GM19452 (cell line): ENCODE data around the gene CCDC18.
"Not testable (repeated sequence)": the region's sequence is repeated elsewhere in the genome, so short reads cannot be mapped to it uniquely, and the experiment has no call there.

ENCODE experiments used
- ATAC-seq: cut with Tn5 transposase; IDR thresholded peaks from one replicate; pipeline ENCODE4 v1.9.1; 2021; ENCODE audit not compliant: unreplicated experiment

CCDC18 gene, protein sequence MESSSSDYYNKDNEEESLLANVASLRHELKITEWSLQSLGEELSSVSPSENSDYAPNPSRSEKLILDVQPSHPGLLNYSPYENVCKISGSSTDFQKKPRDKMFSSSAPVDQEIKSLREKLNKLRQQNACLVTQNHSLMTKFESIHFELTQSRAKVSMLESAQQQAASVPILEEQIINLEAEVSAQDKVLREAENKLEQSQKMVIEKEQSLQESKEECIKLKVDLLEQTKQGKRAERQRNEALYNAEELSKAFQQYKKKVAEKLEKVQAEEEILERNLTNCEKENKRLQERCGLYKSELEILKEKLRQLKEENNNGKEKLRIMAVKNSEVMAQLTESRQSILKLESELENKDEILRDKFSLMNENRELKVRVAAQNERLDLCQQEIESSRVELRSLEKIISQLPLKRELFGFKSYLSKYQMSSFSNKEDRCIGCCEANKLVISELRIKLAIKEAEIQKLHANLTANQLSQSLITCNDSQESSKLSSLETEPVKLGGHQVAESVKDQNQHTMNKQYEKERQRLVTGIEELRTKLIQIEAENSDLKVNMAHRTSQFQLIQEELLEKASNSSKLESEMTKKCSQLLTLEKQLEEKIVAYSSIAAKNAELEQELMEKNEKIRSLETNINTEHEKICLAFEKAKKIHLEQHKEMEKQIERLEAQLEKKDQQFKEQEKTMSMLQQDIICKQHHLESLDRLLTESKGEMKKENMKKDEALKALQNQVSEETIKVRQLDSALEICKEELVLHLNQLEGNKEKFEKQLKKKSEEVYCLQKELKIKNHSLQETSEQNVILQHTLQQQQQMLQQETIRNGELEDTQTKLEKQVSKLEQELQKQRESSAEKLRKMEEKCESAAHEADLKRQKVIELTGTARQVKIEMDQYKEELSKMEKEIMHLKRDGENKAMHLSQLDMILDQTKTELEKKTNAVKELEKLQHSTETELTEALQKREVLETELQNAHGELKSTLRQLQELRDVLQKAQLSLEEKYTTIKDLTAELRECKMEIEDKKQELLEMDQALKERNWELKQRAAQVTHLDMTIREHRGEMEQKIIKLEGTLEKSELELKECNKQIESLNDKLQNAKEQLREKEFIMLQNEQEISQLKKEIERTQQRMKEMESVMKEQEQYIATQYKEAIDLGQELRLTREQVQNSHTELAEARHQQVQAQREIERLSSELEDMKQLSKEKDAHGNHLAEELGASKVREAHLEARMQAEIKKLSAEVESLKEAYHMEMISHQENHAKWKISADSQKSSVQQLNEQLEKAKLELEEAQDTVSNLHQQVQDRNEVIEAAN (N-terminal part only)

DNA sequence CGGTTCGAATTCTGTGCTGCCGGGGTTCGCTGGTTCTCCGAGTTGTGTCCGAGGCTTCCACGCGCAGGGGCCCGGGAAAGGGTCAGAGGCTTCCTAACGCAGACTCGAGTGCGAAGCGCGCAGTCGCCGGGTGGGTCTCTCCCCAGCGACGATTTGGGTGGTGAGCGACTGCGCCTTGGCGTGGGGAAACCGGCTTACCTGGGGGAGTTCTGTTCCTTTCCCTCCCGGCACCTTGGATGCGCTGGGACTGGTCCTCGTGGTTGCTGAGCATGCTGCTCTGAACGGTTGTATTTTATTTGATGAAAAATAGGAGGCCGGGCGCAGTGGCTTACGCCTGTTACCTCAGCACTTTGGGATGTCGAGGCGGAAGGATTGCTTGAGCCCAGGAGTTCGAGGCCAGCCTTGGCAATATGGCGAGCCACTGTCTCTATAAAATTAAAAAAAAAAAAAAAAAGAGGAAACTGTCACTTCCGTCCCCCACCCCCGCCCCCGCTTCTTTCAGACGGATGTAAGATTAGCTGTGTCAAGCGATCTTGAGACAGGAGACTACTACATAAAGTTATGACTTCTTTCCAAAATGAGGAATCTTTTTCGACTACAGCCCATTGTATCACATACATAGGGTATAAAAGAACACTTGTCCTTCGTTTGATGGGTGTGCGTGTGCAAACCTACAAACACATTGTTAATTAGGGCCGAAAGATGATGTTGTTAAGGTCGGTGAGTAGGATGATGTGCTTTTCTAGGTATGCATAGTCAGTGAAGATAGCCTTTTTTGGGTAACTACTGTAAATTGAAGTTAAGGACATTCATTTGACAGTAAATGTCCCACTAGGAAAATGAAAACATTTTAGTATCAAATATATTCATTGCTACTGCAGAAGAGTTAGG is at the start of gene CCDC18:
Gene CCDC18 (plus strand): TSS at position 2 of the 891 bp plus-strand sequence. CDS start 2,638 bp downstream, outside the sequence.
- peak; percentile 8 for ATAC-seq

DNA sequence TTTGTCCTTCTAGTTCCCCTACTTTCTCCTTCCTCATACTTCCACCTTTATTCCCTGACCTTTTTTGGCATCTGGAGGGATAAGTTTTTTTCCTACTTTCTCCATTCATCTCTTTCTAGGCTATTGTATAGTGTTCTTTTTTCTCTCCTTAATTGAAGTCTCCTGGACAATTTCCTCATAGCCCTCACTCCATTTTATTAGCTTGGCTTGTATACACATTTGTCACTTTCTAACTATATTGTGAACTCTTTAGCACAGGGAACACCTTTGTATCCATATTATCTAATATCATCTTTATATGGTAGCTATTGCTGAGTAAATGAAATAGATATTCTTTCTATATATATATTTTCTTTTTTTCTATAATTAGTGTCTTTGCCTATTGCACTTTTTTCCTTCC is 47.9 kb upstream of the CCDC18 start:
- ATAC-seq = no peak

DNA sequence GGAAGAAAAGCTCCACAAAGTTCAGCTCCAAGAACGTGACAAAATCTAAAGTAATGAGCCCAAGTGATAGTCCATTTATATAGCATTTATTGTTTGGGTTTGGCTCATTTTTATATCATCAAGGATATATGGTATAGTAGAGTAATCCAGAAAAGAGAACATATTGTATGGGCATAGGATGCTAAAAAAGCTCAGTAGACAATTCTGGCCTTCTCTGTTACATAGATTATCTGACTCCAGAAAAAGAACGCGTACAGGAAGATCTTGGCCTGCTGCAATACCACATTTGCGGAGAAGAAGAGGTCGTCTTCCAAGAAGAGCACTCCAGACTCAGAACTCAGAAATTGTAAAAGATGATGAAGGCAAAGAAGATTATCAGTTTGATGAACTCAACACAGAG is 44.1 kb upstream of the CCDC18 start:
- no peak for ATAC-seq

DNA sequence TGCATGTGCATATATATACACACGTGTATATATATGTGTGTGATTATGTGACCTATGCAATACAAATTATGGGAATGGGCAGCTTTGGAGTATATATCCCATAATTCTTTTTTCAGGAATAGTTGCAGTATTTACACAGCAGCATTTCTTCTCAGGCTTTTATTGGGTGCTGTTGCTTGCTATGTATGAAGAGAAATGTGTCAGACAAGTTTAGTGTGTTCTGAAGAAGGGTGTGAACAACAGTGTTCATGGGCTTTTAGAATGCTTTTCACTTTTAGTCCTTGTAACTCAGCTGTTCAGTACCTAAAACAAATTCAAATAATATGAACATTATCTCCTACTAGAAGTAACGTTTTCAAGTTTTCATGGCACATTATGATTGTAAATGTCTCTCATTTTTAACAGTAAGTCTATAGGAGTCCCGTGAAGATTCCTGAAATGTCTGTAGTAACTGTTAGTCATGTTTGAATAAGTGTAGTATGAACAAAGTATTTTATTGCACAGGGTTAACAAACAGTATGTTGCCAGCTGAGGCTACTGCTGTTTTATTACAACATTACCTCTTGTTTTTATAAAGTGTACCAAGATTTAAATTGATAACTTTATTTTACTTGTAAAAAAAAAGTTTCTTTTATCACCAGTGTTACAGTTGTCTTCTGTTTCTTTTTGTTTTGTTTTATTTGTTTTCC is 42.8 kb upstream of the CCDC18 start:
- ATAC-seq = no peak

DNA sequence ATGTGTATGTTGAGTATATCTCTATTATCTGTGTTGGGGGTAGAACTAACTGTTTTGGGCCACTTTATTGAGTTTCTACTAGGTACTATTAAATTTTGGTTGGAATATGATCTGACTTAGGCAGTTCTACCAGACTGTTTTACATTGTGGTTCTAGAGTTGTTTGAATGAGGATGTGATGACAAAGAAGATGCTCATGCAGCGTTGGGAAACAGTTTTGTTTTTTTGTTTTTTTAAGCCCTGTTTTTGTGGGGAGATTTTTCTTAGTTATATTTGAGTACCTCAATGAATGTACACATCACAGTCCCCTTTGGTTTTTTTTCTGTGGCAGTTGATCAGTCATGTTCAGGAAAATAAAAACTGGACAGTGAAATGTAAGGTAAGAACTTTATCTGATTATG is 40.4 kb upstream of the CCDC18 start:
- ATAC-seq = no peak

DNA sequence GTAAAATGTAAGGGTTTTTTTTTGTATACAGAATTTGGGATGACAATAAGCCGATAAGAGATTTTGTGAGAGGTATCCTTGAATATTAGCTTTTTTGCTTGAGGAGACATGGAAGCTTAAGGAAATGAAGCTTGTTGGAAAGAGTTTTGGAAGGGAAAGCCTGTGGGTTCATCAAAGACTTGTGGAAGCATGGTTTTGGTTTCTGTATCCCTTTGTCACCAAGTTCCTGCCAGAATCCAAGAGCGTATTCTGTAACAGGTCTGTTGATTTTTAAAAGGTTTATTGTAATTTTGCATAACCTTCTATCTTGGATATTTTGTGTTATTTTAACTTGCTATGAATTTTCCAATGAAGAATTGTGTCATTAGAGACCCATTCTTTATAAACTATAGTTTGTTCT is 38.4 kb upstream of the CCDC18 start:
- no peak for ATAC-seq

DNA sequence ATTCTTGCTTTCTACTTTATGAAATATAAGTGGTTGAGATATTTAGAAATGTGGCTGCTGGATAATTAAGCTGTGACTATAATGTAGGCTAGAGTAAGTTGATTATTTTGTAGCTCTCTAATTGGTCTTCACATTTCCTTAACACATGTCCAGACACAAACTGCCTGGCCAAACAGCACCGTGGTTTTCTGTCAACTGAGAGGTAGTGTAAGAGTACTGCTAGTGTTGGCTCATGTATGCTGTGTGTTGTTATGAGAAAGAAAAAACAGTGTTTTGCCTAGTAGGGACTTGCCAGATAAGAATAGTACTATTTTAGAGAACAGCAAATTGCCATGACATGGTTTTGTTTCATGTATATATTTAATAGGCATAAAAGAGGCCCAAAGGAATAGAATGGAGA is 37.4 kb upstream of the CCDC18 start:
- ATAC-seq = no peak

DNA sequence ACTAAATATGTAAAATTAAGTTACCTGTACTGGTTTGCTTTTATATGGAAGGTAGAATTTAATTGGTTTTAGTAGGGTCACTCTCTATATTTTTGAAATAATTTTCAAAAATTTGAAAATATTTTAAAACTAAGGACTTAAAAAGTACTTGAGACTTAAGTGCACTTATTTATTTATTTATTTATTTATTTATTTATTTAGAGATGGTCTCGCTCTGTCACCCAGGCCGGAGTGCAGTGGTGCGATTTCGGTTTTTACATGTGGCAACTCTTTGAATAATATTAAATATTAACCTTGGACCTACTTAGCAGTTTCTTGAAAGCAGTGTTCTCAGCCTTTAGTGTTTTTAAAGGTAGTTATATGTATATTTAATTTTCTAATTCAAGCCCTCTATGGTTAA is 36.8 kb upstream of the CCDC18 start:
- ATAC-seq = no peak

DNA sequence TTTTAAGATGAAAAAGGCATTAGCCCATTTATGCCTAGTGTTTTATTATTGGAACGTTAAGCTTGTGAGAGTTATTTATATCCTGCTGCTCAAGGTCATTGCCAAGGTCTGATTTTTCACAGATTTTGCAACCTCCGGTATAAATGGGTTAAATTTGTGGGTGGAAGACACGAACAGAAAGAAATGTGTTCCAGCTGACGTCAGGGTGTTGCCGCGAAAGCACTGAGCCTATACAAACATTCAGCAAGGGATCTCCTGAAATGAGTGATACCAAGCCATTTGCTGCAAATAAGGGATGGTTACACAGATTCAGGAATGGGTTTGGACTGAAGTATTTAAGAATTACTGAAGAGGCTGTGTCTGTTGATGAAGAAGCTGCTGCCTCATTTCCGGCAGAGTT is 32.5 kb upstream of the CCDC18 start:
- ATAC-seq = no peak

DNA sequence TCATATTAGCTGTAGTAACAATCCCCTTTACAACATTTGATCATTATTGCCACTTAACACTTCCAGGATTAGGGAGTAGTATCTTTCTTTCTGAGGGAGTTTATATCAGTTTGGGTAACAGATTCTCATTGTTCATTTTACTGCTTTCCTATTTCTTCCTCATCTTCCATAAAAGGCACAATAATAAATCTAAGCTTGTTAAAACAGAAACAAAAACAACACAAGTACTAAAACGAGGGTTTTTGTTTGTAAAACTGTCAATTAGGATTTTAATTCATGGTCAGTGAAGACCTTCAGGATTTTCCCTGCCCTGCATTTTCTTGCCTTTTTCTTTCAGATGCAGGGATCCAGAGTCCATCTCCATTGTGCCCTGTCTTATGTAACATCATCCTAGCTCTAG is 29.8 kb upstream of the CCDC18 start:
- ATAC-seq = no peak

DNA sequence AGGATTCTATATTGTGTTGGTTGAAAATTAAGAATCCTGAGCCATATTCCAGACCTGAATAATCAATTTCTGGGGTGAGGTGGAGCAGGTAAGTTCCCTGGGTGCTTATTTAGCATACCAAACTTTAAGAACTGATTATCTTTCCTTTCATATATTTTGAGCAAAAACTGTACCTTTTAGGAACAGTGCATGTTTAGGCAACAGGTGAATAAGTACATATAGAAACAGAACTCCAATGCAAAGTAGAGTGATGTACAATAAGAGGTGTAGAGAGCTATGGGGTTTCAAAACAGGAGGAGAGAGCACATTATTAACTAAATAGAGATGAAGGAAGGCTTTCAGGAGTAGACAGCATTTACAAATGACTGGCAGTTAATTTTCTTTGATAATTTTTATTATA is 29.1 kb upstream of the CCDC18 start:
- no peak for ATAC-seq

DNA sequence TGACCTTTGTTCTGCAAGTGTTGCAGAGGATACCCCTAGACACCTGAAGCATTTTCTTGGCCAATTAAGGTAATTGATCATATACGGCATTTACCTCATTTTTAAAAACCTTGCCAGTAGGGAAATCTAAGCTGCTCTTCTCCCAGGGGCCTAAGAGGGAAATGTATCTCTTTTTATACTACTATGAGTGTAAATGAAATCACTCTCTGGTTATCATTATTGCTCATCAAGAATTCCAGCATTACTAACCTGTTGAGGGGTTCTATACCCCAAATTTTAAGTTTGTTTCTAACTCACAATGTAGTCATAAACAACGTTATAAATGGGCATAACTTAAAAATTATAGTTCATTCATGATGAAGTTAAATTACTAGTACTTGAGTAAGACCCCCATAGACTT is 27.7 kb upstream of the CCDC18 start:
- no peak for ATAC-seq

DNA sequence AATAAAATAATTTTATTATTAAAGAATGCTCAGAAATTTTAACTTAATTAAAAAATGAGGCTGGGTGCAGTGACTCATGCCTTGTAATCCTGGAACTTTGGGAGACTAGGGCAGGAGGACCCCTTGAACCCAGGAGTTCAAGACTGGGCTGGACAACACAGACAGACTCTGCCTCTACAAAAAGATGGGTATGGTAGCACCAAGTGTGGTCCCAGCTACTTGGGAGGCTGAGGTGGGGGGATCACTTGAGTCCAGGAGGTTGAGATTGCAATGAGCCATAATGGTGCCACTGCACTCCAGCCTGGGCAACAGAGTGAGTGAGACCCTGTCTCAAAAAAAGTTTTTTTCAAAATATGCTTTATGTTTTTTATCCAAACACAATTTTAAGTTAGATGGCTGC is 25.6 kb upstream of the CCDC18 start:
- ATAC-seq = no peak

DNA sequence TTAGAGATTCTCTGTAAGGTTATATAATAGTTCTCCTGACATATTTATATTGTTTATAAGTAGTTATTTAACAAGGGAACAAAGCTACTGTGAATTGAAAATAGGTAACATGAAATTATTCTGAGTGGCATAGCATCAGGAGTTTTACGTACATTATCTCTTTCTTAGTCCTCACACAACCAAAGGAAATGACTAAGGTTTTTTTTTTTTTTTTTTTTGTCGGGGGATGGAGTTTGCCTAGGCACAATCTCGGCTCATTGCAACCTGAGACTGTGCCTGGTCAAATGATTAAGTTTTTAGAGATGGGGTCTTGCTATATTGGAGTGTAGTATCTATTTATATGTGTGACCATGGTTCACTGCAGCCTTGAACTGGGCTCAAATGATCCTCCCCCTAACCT is 25.2 kb upstream of the CCDC18 start:
- no peak for ATAC-seq

DNA sequence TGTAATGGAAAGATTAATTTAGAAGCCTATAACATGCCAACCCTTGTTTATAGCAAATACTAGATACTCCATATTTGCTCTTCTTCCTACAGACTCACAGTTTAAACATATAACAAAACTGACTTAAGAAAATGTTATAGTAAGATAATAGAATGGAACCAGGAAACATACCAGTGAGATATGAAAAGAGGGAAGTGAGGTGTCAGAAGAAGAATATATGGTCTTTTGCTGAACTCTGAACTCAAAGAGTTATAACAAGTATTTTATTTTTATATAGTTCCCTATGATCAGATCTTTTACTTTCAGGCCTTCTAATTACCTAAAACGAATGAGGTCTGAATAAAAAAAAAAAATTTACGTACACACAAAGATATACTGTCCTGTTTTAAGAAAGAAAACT is 21.2 kb upstream of the CCDC18 start:
- no peak for ATAC-seq

DNA sequence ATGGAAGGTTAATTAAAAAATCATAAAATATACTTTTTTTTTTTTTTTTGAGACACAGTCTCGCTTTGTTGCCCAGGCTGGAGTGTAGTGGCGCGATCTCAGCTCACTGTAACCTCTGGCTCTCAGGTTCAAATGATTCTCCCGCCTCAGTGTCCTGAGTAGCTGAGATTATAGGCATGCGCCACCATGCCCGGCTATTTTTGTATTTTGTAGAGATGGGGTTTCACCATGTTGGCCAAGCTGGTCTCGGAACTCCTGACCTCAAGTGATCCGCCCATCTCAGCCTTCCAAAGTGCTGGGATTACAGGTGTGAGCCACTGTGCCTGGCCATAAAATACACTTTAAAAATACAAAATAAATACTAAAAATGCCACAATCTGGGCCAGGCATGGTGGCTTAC is 17.2 kb upstream of the CCDC18 start:
- ATAC-seq = not testable (repeated sequence)

DNA sequence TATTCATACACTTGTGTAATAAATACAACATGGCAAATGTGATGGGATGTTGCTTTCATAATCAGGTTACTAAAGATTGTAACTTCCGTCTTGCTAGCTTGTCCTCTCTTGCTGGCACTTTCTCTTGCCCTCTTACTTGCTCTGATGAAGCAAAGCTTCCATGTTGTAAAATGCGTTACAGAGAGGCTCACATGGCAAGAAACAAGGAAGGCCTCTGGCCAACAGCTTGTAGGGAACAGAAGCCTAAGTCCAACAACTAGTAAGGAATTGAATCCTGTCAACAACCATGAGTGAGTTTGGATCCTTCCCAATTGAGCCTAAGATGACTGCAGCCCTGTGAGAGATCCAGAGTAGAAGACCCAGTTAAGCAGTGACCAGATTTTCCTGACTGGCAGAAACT is 15.7 kb upstream of the CCDC18 start:
- ATAC-seq = no peak

DNA sequence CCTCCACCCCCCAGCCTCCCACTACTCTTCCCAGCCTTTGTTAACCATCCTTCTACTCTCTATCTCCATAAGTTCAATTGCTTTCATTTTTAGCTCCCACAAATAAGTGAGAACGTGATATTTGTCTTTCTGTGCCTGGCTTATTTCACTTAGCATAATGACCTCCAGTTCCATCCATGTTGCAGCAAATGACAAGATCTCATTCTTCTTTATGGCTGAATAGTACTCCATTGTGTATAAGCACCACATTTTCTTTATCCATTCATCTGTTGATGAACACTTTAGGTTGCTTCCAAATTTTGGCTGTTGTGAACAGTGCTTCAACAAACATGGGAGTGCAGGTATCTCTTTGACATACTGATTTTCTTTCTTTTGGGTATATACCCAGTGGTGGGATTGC is 14.6 kb upstream of the CCDC18 start:
- not testable (repeated sequence) for ATAC-seq

DNA sequence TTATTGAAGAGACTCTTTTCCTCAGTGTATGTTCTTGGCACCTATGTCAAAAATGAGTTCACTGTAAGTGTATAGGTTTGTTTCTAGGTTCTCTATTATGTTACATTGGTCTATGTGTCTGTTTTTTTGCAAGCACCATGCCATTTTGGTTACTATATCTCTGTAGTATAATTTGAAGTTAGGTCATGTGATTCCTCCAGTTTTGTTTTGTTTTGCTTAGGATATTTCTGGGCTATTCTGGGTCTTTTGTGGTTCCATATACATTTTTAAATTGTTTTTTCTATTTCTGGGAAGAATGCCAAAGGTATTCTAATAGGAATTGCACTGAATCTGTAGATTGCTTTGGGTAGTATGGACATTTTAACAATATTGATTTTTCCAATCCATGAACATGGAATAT is 13.5 kb upstream of the CCDC18 start:
- ATAC-seq = no peak
